Diencephalon (tissue), 1 donor: ENCODE data around the gene LCAT. TPM values are rescaled to one million over a fixed set of nuclear protein-coding genes. Genes with fewer than 3 reads are reported as not detected.

Source experiments
- total RNA-seq: library from RNA; depleted of rRNA; stranded (reverse); fragments of >200 nt; gene quantifications from one replicate; pipeline ENCODE4 v1.2.3, GENCODE V29; 2014

The LCAT gene, protein sequence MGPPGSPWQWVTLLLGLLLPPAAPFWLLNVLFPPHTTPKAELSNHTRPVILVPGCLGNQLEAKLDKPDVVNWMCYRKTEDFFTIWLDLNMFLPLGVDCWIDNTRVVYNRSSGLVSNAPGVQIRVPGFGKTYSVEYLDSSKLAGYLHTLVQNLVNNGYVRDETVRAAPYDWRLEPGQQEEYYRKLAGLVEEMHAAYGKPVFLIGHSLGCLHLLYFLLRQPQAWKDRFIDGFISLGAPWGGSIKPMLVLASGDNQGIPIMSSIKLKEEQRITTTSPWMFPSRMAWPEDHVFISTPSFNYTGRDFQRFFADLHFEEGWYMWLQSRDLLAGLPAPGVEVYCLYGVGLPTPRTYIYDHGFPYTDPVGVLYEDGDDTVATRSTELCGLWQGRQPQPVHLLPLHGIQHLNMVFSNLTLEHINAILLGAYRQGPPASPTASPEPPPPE
- 5.3 TPM for total RNA-seq

DNA sequence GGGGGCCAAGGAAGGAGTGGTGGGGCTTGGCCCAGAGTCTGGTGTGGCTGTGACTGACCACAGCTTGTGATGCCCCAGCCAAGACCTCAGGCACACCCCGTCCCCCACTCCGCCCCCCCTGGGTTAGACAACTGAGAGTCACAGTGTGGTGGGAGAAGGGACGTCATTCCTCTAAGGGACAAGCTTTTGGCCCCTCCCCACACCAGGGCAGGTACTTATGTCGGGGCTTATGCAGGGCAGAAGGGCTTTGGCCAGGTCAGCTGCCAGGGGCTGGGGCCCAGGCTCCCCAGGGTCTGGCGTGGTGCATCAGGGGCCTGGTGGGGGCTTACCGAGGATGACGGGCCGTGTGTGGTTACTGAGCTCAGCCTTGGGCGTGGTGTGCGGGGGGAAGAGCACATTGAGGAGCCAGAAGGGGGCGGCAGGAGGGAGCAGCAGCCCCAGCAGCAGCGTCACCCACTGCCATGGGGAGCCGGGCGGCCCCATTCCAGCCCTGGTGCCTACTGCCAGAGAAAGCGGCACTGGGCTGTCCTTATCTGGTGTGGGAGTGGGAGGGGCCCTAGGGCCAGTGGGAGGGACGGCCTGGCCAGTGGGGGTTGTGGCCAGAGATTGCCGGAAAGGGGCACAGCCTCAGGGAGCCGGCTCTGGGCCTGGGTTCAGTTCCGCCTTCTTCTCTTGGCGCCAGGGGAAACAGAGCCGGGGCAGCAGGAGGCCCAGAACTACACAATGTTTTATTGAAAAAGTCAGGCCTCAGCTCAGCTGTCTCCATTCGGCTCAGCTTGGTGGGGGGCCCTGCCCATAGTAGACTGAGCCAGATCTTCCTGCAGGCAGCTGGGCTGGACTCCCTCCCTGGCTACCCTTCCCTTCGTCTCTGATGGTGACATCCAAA is at the start of gene LCAT:
TSS of gene LCAT (minus strand) at position 502 of the 886 bp plus-strand sequence. CDS start at position 483, 19 bp downstream.

DNA sequence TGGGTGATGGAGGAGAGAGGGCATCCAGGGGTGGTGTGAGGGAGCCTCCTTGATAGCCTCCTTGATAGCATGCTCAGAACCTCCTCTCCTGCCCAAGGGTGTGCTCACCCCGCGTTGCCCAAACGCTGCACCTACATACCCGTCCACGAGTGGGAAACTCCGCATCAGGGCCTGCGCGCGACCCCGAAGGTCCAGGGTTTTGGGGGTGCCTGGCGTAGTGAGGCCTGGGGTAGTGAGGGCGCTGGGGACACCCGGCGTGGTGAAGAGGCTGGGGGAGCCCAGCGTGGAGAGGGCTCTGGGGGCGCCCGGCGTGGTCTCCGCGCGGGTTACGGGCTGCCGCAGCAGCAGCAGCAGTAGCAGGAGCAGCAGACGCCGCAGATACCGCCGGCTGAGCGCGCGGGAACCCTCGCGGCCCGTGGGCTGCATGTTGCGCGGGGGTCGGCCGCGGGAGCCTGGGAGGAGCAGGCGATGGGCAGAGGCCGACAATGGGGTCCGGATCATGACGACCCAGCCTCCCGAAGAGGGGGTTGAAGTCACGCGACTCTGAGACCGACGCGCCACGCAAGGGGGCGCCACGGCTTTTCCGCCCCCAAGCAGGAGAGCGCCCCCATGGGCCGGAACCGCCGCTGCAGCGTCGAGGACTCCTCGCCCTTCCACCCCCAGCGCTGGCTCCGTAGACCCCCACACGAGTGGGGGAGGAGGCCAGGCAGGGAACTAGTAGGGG is 36.2 kb upstream of the LCAT start, which contains the start of gene DPEP3:
TSS of gene DPEP3 (minus strand) at position 545 of the 724 bp plus-strand sequence. CDS start at position 426, 119 bp downstream.

GRCh38 chr16:67968400-67969253 is 24.7 kb upstream of the LCAT start, which contains the start of gene SLC12A4:
Gene SLC12A4, minus strand, starts transcription at chr16:67968637. Its CDS starts 84 bp downstream, at chr16:67968553.

DNA sequence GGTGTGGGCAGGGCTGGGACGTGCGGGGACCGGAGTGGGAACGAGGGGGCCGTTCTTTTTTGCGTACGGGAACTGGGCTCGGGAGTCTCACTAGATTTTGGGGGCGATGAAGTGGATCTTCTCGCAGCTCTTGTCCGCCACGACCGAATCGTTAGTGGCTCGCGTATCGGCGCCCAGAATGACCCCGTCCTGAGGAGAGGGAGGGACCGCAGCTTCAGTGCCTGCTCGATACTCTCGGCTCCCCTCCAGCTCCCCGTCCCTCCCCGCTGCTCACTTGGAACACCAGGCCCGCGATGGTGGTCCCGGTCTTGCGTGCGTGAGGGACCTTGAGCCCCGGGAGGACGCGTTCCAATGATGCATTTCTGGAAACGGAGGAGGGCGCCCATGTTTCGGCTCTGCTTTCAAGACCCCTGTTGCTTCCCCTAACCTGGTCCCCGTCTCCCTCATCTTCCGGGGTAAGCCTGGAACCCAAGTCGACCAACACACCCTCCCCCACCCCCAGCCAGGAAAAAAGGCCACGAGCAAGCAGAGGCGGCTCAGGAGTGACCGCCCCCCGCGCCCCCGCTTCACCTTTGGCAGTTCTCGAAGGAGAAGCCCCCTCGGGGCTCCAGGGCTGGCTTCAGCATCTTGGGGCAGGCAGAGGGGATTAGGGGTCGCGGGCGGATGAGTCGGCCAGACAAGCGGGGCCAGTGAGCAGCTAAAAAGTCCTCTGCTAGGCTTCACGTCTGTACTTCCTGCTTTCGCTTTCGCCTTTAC is 7.6 kb downstream of the LCAT start, which contains the start of gene PSMB10:
TSS of gene PSMB10 (minus strand) at position 727 of the 756 bp plus-strand sequence. CDS start at position 626, 101 bp downstream.

GRCh38 chr16:67931712-67932461 is 12.0 kb downstream of the LCAT start, which contains the start of gene CTRL:
Gene CTRL, minus strand, starts transcription at chr16:67931862. Its CDS starts 10 bp downstream, at chr16:67931852.

DNA sequence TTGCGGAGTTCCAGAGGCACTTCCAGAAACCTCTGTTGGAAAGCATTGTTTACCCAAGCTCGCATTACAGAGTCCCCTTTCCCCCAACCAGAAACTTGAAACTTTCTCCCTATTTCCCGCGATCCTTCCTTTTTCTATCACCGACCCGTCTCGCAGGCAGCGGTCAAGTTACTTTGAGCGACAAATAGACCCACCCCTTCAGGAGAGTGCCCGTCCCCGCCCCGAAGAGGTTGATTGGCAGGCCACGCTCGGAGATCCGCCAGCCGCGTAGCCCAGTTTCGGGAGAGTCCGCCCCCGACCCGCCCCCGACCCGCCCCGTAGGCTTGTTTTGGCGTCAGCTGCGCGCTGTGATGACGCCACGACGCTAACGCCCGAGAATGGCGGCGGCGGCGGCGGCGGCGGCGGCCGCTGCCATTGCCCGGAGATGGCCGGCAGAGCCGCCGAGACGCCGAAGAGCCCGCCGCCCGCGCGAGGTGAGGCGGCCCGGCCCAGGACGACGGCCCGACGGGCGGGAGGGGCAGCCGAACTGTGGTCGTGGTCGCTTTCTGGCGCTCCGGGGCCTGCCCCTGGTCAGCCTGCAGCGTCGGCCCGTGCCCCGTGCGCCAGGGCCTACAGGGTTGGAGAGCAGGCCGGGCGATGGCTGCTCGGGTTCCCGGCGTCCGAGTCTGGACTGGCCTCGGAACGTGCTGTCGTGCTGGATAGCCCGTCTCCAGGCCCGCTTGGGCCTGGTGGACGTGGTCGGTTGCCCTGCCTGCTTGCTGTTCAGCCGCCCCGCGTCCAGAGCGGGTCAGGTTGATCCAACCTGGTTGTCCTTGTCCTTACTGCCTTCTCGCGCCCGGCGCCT is 50.8 kb downstream of the LCAT start, which contains the start of gene PSKH1:
TSS of gene PSKH1 (plus strand) at position 356 of the 844 bp plus-strand sequence. CDS start 15,496 bp downstream, outside the sequence.

Other genes starting within 250 kb of the LCAT start
- 57.2 TPM for gene GFOD2, start 224.8 kb downstream of the LCAT start, total RNA-seq
- 6.9 TPM for gene RANBP10, start 137.6 kb downstream of the LCAT start, total RNA-seq
- 6.2 TPM for gene TSNAXIP1, start 137.2 kb downstream of the LCAT start, total RNA-seq
- gene THAP11, start 101.8 kb downstream of the LCAT start, total RNA-seq = 23.8 TPM
- 134 TPM for gene NUTF2, start 97.2 kb downstream of the LCAT start, total RNA-seq
- gene CENPT, start 96.4 kb downstream of the LCAT start, total RNA-seq = 27.9 TPM
- 52.4 TPM for gene EDC4, start 71.1 kb downstream of the LCAT start, total RNA-seq
- not detected for gene NRN1L, start 59.2 kb downstream of the LCAT start, total RNA-seq
- gene PSKH1, start 50.9 kb downstream of the LCAT start, total RNA-seq = 11.8 TPM
- gene CTRL, start 12.3 kb downstream of the LCAT start, total RNA-seq = 1.8 TPM
- 19.4 TPM for gene PSMB10, start 7.3 kb downstream of the LCAT start, total RNA-seq
- gene SLC12A4, start 24.5 kb upstream of the LCAT start, total RNA-seq = 27.9 TPM
- gene DPEP3, start 36.4 kb upstream of the LCAT start, total RNA-seq = 0.23 TPM
- 1.4 TPM for gene DPEP2, start 55.4 kb upstream of the LCAT start, total RNA-seq
- not detected for gene DPEP2NB, start 71.8 kb upstream of the LCAT start, total RNA-seq
- 10.4 TPM for gene DDX28, start 79.1 kb upstream of the LCAT start, total RNA-seq
- 11.8 TPM for gene DUS2, start 79.2 kb upstream of the LCAT start, total RNA-seq
- gene NFATC3, start 141.2 kb upstream of the LCAT start, total RNA-seq = 27.5 TPM